ENCODE data around the gene MPP7.
"Not testable (repeated sequence)": the region's sequence is repeated elsewhere in the genome, so short reads cannot be mapped to it uniquely, and the experiment has no call there.

MPP7 gene

DNA sequence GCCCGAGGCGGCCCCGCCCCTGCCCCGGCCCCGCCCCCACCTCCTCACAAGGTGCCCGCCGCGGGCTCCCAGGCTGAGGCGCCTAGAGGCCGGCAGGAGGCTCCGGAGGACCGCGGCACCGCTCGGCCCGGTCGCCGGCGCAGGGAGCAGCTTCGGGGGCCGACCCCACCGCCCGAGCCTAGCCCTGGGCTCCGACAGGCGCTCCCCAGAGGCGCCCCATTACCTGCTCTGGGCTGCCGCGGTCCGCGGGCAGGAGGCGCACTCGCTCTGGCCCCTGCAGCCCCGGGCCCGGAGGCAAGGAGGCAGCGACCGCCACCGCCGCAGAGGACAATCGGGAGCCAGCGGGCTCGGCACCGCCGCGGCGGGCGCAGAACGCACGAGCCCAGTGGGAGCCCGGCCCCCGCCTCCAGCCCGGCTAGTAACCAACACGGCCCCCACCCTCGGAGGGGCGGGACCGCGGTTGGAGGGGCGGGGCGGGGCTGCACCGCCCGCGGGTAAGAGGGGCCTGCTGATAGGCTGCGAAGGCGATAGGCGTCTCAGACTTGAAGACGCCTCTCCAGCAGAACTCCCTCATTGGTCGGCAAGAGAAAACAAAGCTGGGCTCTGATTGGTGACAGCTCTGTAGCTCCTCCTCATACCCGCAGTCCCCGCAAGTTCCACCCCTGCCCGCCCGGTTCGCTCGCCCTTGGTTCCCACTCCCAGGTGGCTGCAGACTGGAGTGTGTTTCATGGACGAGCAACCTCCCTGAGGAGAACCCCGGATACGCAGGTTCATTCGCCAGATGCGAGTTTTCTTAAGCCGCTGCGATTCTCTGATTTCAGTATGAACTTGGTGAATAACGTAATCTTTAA is at the start of gene MPP7:
Gene MPP7 (minus strand): TSS at position 427 of the 851 bp plus-strand sequence. CDS start 64,460 bp downstream, outside the sequence.
- peak within 1 kb of the TSS; percentile 76 for H3K4me3 ChIP-seq (ENCODE audit: low read length)
- H3K4me1 ChIP-seq (ENCODE audit: control insufficient read depth, low read depth, low read length) = peaks cover 5% of the 10 kb centered on the region
- H3K27ac ChIP-seq (ENCODE audit: low read length) = no peak within 1 kb of the TSS
- peak within 1 kb of the TSS; percentile 52 for H3K9ac ChIP-seq (ENCODE audit: low read length)
- H3K9me3 ChIP-seq (ENCODE audit: control insufficient read depth, low read depth, low read length) = no peaks in the 10 kb centered on the region
- peaks cover 26% of the 10 kb centered on the region for H3K27me3 ChIP-seq (ENCODE audit: control insufficient read depth, insufficient read depth, low read length)
- no peaks in the 10 kb centered on the region for H3K36me3 ChIP-seq (ENCODE audit: control insufficient read depth, low read depth, low read length)

DNA sequence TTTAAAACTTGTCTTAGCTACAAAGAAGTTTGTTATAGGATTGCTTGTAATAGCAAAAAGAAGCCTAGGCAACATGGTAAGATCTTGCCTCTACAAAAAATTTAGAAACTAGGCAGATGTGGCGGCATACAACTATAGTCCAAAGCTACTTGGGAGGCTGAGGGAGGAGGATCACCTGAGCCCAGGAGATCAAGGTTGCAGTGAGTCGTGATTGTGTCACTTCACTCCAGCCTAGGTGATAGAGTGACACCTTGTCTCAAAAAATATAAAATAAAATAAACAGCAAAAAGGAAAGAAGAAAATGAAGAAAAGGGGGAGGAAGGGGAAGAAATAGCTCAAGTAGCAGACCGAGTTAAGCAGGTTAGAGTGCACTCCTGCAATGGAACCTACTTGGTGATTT is 47.0 kb upstream of the MPP7 start:
- no peak overlapping the region for H3K9ac ChIP-seq (ENCODE audit: low read length)
- no peaks in the 10 kb centered on the region for H3K36me3 ChIP-seq (ENCODE audit: control insufficient read depth, low read depth, low read length)
- H3K4me1 ChIP-seq (ENCODE audit: control insufficient read depth, low read depth, low read length) = no peaks in the 10 kb centered on the region
- H3K27ac ChIP-seq (ENCODE audit: low read length) = no peak overlapping the region
- no peaks in the 10 kb centered on the region for H3K27me3 ChIP-seq (ENCODE audit: control insufficient read depth, insufficient read depth, low read length)
- H3K4me3 ChIP-seq (ENCODE audit: low read length) = no peak overlapping the region
- no peaks in the 10 kb centered on the region for H3K9me3 ChIP-seq (ENCODE audit: control insufficient read depth, low read depth, low read length)

DNA sequence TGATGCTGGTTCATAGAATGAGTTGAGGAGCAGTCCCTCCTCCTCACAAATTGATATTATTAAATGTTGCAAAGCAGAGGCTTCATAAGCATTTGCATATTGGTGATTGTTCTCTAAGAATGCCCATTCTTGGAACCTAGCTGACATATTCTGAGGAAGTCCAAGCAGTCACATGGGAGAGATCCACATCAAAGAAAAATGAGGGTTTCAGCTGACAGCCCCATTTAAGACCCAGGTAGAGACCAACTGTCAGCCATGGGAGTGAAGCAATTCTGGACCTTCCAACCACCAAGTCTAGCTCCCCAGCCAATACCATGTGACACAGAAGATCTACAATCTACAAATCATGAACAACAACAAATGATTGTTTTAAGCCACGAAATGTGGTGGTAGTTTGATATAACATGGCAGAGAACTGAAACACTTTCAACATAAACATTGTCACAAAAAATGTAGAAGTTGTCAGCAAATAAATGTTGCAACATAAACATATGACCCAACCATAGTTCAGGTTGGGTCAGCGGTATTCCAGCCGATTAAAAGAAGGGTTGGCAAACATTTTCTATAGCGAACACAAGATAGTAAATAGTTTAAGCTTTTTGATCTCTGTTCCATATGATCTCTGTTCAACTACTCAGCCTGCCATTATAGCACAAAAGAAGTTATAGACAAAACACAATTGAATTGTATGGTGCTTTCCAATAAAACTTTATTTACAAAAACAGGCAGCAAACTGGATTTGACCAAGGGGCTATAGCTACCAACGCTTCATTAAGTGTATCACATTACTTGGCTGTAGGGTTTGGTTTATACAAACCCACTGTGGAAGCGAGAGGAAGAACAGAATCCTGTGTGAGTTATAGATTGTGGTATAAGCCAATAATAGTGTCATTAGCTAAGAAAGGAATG is 41.4 kb upstream of the MPP7 start:
- Histone ChIP-seq H3K27ac (ENCODE audit: low read length) (no peak overlapping the region), H3K36me3 (ENCODE audit: control insufficient read depth, low read depth, low read length) (no peaks in the 10 kb centered on the region), H3K27me3 (ENCODE audit: control insufficient read depth, insufficient read depth, low read length) (no peaks in the 10 kb centered on the region), H3K4me3 (ENCODE audit: low read length) (no peak overlapping the region), H3K9me3 (ENCODE audit: control insufficient read depth, low read depth, low read length) (no peaks in the 10 kb centered on the region), H3K4me1 (ENCODE audit: control insufficient read depth, low read depth, low read length) (no peaks in the 10 kb centered on the region), H3K9ac (ENCODE audit: low read length) (no peak overlapping the region)

DNA sequence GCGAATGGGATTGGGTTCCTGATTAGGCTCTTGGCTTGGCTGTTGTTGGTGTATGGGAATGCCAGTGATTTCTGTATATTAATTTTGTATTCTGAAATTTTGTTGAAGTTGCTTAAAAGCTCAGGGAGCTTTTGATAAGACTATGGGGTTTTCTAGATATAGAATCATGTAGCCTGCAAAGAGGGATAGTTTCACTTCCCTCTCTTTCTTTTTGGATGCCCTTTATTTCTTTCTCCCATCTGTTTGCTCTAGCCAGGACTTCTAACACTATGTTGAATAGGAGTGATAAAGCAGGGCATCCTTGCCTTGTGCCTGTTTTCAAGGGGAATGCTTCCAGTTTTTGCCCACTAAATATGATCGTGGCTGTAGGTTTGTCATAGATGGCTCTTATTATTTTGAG is 40.4 kb upstream of the MPP7 start:
- no peak overlapping the region for H3K4me3 ChIP-seq (ENCODE audit: low read length)
- H3K36me3 ChIP-seq (ENCODE audit: control insufficient read depth, low read depth, low read length) = no peaks in the 10 kb centered on the region
- no peak overlapping the region for H3K27ac ChIP-seq (ENCODE audit: low read length)
- no peaks in the 10 kb centered on the region for H3K9me3 ChIP-seq (ENCODE audit: control insufficient read depth, low read depth, low read length)
- no peaks in the 10 kb centered on the region for H3K27me3 ChIP-seq (ENCODE audit: control insufficient read depth, insufficient read depth, low read length)
- no peaks in the 10 kb centered on the region for H3K4me1 ChIP-seq (ENCODE audit: control insufficient read depth, low read depth, low read length)
- H3K9ac ChIP-seq (ENCODE audit: low read length) = no peak overlapping the region

DNA sequence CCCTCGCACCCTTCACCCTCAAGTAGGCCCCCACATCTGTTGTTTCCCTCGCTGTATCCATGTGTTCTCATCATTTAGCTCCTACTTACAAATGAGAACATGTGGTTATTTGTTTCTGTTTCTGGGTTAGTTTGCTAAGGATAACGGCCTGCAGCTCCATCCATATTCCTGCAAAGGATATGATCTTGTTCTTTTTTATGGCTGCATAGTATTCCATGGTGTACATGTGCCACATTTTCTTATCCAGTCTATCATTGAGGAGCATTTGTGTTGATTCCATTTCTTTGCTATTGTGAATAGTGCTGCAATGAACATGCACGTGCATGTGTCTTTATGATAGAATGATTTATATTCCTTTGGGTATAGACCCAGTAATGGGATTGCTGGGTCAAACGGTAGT is 38.8 kb upstream of the MPP7 start:
- not testable (repeated sequence) for H3K9ac ChIP-seq (ENCODE audit: low read length); H3K4me1 ChIP-seq (ENCODE audit: control insufficient read depth, low read depth, low read length); H3K9me3 ChIP-seq (ENCODE audit: control insufficient read depth, low read depth, low read length); H3K36me3 ChIP-seq (ENCODE audit: control insufficient read depth, low read depth, low read length); H3K27ac ChIP-seq (ENCODE audit: low read length); H3K4me3 ChIP-seq (ENCODE audit: low read length); H3K27me3 ChIP-seq (ENCODE audit: control insufficient read depth, insufficient read depth, low read length)

DNA sequence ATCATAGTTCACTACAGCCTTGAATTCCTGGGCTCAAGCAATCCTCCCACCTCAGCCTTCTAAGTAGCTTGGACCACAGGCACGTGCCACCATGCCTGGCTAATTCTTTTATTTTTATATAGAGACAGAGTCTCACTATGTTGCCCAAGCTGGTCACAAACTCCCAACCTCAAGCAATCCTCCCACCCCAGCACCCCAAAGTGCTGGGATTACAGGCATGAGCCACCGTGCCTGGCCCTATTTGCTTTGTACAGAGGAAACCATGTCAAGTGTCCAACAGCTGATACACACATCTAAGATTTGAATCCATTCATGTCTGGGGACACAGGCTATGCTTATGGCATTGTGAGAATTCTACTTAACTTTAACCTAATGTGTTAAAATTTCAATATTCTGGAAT is 29.9 kb upstream of the MPP7 start:
- Histone ChIP-seq H3K4me3 (ENCODE audit: low read length) (no peak overlapping the region), H3K4me1 (ENCODE audit: control insufficient read depth, low read depth, low read length) (peaks cover 1% of the 10 kb centered on the region), H3K27ac (ENCODE audit: low read length) (no peak overlapping the region), H3K9me3 (ENCODE audit: control insufficient read depth, low read depth, low read length) (no peaks in the 10 kb centered on the region), H3K36me3 (ENCODE audit: control insufficient read depth, low read depth, low read length) (no peaks in the 10 kb centered on the region), H3K9ac (ENCODE audit: low read length) (no peak overlapping the region), H3K27me3 (ENCODE audit: control insufficient read depth, insufficient read depth, low read length) (no peaks in the 10 kb centered on the region)

DNA sequence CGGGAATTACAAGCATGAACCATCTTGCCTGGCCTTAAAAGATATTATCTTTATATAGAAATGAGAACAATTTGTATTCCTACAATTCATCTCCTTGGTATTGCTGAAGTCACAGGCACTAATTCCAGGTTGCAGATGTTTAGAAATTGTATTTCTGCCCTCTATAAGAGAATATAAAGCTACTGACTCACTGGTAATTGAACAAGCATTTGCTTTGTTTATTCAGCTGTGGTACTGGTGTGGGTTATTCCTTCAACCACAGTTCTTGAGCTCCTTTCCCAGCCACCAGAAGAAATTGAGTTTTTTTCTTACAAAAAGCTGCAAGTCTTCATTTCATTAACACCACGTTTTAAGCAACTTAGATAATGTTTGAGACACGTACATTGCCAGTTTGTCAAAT is 29.0 kb upstream of the MPP7 start:
- H3K9ac ChIP-seq (ENCODE audit: low read length) = no peak overlapping the region
- no peak overlapping the region for H3K27ac ChIP-seq (ENCODE audit: low read length)
- H3K27me3 ChIP-seq (ENCODE audit: control insufficient read depth, insufficient read depth, low read length) = no peaks in the 10 kb centered on the region
- no peaks in the 10 kb centered on the region for H3K36me3 ChIP-seq (ENCODE audit: control insufficient read depth, low read depth, low read length)
- H3K4me1 ChIP-seq (ENCODE audit: control insufficient read depth, low read depth, low read length) = peaks cover 9% of the 10 kb centered on the region
- H3K4me3 ChIP-seq (ENCODE audit: low read length) = no peak overlapping the region
- H3K9me3 ChIP-seq (ENCODE audit: control insufficient read depth, low read depth, low read length) = no peaks in the 10 kb centered on the region

DNA sequence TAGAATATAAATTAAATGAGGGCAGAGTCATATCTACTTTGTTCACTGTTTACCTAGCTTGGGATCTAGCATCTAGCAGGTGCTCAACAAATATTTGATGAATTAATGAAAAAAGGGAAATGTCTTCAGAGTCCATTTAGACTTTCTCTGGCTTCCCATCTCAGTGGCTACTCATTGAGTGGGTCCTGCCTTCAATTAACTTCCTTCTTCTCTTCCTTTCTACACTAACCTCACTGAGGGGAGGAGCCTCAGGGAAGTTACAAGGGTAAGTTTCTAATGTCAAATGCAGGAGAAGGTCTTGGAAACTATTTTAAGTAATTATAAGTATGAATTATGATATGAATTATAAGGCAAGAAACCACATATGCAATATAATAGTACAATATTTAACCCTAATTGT is 28.2 kb upstream of the MPP7 start:
- H3K27ac ChIP-seq (ENCODE audit: low read length) = no peak overlapping the region
- no peaks in the 10 kb centered on the region for H3K9me3 ChIP-seq (ENCODE audit: control insufficient read depth, low read depth, low read length)
- H3K4me1 ChIP-seq (ENCODE audit: control insufficient read depth, low read depth, low read length) = peaks cover 11% of the 10 kb centered on the region
- no peak overlapping the region for H3K4me3 ChIP-seq (ENCODE audit: low read length)
- H3K27me3 ChIP-seq (ENCODE audit: control insufficient read depth, insufficient read depth, low read length) = no peaks in the 10 kb centered on the region
- H3K36me3 ChIP-seq (ENCODE audit: control insufficient read depth, low read depth, low read length) = no peaks in the 10 kb centered on the region
- no peak overlapping the region for H3K9ac ChIP-seq (ENCODE audit: low read length)

DNA sequence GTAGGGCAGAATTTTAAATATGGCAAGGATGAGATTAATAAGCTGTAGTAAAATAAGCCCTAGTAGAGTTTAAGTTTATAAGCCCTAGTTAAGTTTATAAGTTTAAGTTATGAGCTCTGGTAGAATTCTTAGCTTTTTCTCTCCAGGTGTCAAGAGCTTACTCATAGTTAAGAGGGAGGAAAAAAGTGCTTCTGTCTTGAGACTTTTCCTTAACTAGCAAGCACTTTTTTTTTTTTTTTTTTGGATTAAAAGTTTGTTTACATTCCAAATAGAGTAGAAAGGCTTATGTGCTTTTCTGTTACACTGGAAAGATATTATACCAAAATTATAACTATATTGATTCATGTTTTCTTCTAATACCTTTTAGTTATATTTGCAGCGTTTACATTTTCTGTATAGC is 25.5 kb upstream of the MPP7 start:
- H3K27ac ChIP-seq (ENCODE audit: low read length) = no peak overlapping the region
- no peaks in the 10 kb centered on the region for H3K9me3 ChIP-seq (ENCODE audit: control insufficient read depth, low read depth, low read length)

DNA sequence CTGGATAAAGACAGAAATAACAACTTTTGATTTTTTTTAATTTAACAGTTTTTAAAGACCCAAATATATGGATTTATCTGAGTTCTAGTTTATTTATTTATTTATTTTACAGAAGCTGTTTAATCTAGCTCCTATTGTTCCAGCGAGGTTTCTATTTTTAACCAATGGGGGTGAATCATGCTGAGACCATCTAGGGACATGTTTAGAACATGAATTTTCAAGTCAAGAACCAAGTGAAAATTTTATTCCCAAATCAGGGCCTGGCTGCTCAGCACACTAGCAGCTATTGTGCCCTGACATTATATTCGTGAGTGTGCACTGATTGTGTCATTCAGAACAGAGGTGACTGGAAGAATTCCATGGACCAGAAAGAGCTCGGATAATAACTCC is 24.6 kb upstream of the MPP7 start:
- Histone ChIP-seq H3K9me3 (ENCODE audit: control insufficient read depth, low read depth, low read length) (no peaks in the 10 kb centered on the region), H3K27me3 (ENCODE audit: control insufficient read depth, insufficient read depth, low read length) (no peaks in the 10 kb centered on the region), H3K9ac (ENCODE audit: low read length) (no peak overlapping the region), H3K4me1 (ENCODE audit: control insufficient read depth, low read depth, low read length) (peaks cover 11% of the 10 kb centered on the region), H3K36me3 (ENCODE audit: control insufficient read depth, low read depth, low read length) (no peaks in the 10 kb centered on the region), H3K4me3 (ENCODE audit: low read length) (no peak overlapping the region), H3K27ac (ENCODE audit: low read length) (no peak overlapping the region)

More for the DNA sequence above, 25.5 kb upstream of the MPP7 start:
- H3K36me3 ChIP-seq (ENCODE audit: control insufficient read depth, low read depth, low read length) = no peaks in the 10 kb centered on the region
- no peak overlapping the region for H3K4me3 ChIP-seq (ENCODE audit: low read length)
- H3K4me1 ChIP-seq (ENCODE audit: control insufficient read depth, low read depth, low read length) = peaks cover 11% of the 10 kb centered on the region
- no peak overlapping the region for H3K9ac ChIP-seq (ENCODE audit: low read length)
- H3K27me3 ChIP-seq (ENCODE audit: control insufficient read depth, insufficient read depth, low read length) = no peaks in the 10 kb centered on the region

DNA sequence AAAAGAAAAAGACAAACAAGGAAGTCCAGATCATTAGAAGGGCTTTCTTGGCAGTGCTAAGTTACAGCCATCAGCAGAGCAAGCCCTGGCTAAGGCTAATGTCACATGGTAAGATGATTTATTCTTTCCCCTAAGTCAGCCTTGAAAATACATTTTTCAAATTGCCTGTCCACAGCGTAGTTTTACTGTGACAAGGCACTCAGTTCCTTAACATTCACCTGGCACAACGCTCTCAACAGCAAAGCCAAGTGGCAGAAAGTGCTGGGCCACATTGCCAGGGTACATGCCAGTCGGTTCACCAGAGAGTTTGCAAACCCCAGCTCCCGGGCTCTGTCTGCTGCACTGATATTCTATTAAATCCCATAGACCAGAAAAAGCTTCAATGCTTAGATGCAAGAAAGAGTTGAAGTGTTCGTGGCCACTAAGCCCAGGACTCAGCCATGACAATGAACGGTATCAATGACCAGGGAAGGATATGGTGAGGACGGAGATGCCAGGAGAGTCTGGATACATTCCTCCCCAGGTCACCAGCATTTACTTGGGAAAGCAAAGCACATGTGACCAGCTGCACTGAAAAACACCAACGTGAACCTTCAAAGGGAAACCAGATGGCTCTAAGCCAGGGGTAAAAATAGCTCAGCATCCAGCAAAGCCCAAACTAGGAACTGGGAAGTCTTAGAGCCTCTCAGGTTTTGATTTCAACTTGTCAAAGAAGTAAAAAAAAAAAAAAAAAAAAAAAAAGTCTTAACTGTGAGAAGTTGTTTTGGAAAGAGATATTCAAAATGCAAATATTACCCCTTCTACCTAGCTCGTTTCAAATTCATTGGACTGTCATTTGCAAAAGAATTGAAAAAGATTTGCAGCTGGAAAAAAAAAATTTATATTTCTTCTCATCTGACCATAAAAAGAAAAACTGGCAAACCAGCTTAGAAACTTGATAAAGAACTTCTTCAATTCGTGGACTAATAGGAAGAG is 23.9 kb upstream of the MPP7 start:
- H3K27ac ChIP-seq (ENCODE audit: low read length) = no peak overlapping the region
- H3K27me3 ChIP-seq (ENCODE audit: control insufficient read depth, insufficient read depth, low read length) = no peaks in the 10 kb centered on the region
- peaks cover 11% of the 10 kb centered on the region for H3K4me1 ChIP-seq (ENCODE audit: control insufficient read depth, low read depth, low read length)
- no peak overlapping the region for H3K4me3 ChIP-seq (ENCODE audit: low read length)
- no peak overlapping the region for H3K9ac ChIP-seq (ENCODE audit: low read length)
- no peaks in the 10 kb centered on the region for H3K36me3 ChIP-seq (ENCODE audit: control insufficient read depth, low read depth, low read length)
- H3K9me3 ChIP-seq (ENCODE audit: control insufficient read depth, low read depth, low read length) = no peaks in the 10 kb centered on the region

All from iPS-18a (cell line).